SK-N-SH (cell line): ENCODE data around the gene CXCR3. TPM values are rescaled to one million over a fixed set of nuclear protein-coding genes. Genes with fewer than 3 reads are reported as not detected.

Experiments used
- CTCF ChIA-PET: fragments of 300-600, 350-600 bp; formaldehyde crosslinking; extraction: SDS; loops from one replicate; lab custom pipeline; 2021; lab: Yijun Ruan, JAX
- POLR2A ChIA-PET: fragments of 350-600 bp; sonication (Branson Sonifier 250); formaldehyde crosslinking; extraction: SDS; loops from one replicate; lab custom pipeline; 2020; ENCODE audit warnings: antibody characterized with exemption, inconsistent platforms; lab: Yijun Ruan, JAX
- DNase-seq: peaks from one replicate; pipeline ENCODE4 v3.0.0; 2012
- H2AFZ ChIP-seq: fragments of 200-600 bp; sonication (generic); 2 replicates; pipeline ENCODE4 v1.8.1; 2016; ENCODE audit warnings: antibody characterized with exemption, mild to moderate bottlenecking, low read depth
- H3F3A ChIP-seq: fragments of 200-600 bp; sonication (generic); replicated peaks from 2 replicates; pipeline ENCODE3; 2016; ENCODE audit warnings: antibody characterized with exemption, mild to moderate bottlenecking; ENCODE audit not compliant: insufficient read depth
- H3K27ac ChIP-seq, 2 experiments: fragments of 200-500 bp in 1 of 2; fragments of 200-600 bp in 1 of 2; sonication (Bioruptor generic) in 1 of 2; sonication (generic), shearing (Covaris generic) in 1 of 2; 2 replicates each; pipeline versions ENCODE4 v1.5.1 to v1.6.1; 2014 to 2016; ENCODE audit warnings: low read depth in 2 of 2, inconsistent platforms in 1 of 2, low read length in 1 of 2, mild to moderate bottlenecking in 1 of 2, mixed read lengths in 1 of 2
- H3K27me3 ChIP-seq: fragments of 200-600 bp; sonication (generic), shearing (Covaris generic); 2 replicates; pipeline ENCODE4 v1.6.1; 2016; ENCODE audit warnings: mixed run types; ENCODE audit not compliant: insufficient read depth
- H3K36me3 ChIP-seq, 2 experiments: fragments of 200-500 bp in 1 of 2; fragments of 200-600 bp in 1 of 2; sonication (Bioruptor generic) in 1 of 2; sonication (generic) in 1 of 2; replicated peaks in 1 of 2; 2 replicates each; pipeline versions ENCODE3 to v1.5.1; 2014 to 2016; ENCODE audit warnings: low read length in 1 of 2, mild to moderate bottlenecking in 1 of 2; ENCODE audit not compliant: insufficient read depth in 2 of 2, control insufficient read depth in 1 of 2
- H3K4me1 ChIP-seq, 2 experiments: fragments of 200-500 bp in 1 of 2; fragments of 200-600 bp in 1 of 2; sonication (Bioruptor generic) in 1 of 2; sonication (generic), shearing (Covaris generic) in 1 of 2; 2 replicates each; pipeline versions ENCODE4 v1.5.1 to v1.6.1; 2014 to 2016; ENCODE audit warnings: low read depth in 1 of 2, low read length in 1 of 2, mixed run types in 1 of 2; ENCODE audit not compliant: insufficient read depth in 2 of 2, control insufficient read depth in 1 of 2
- H3K4me2 ChIP-seq: fragments of 200-600 bp; sonication (generic), shearing (Covaris generic); 2 replicates; pipeline ENCODE4 v1.6.1; 2017; ENCODE audit warnings: mixed run types
- H3K4me3 ChIP-seq, 2 experiments: fragments of 200-500 bp in 1 of 2; fragments of 200-600 bp in 1 of 2; sonication (Bioruptor generic) in 1 of 2; sonication (generic), shearing (Covaris generic) in 1 of 2; 2 replicates each; pipeline versions ENCODE4 v1.5.1 to v1.8.1; 2014 to 2016; ENCODE audit warnings: low read depth in 2 of 2, inconsistent platforms in 1 of 2, low read length in 1 of 2, mild to moderate bottlenecking in 1 of 2, mixed read lengths in 1 of 2, moderate library complexity in 1 of 2
- H3K79me2 ChIP-seq: fragments of 200-600 bp; sonication (generic); 2 replicates; pipeline ENCODE4 v1.8.1; 2017; ENCODE audit warnings: mild to moderate bottlenecking; ENCODE audit not compliant: insufficient read depth
- H3K9ac ChIP-seq: fragments of 200-600 bp; sonication (generic); 2 replicates; pipeline ENCODE4 v1.6.1; 2017; ENCODE audit warnings: mixed run types
- H3K9me2 ChIP-seq: fragments of 200-600 bp; sonication (generic); 2 replicates; pipeline ENCODE4 v1.6.1; 2017; ENCODE audit warnings: mixed run types
- H3K9me3 ChIP-seq: fragments of 200-600 bp; sonication (generic); 2 replicates; pipeline ENCODE4 v1.6.1; 2017; ENCODE audit warnings: mixed run types, mild to moderate bottlenecking, moderate library complexity
- H4K20me1 ChIP-seq: fragments of 200-600 bp; sonication (generic); 2 replicates; pipeline ENCODE4 v1.6.1; 2017; ENCODE audit warnings: mild to moderate bottlenecking, mixed run types; ENCODE audit not compliant: insufficient read depth
- CTCF ChIP-seq: fragments of 200-600 bp; sonication (generic); IDR thresholded peaks from 2 replicates; pipeline ENCODE4 v1.6.1; 2017; ENCODE audit warnings: antibody characterized with exemption, mild to moderate bottlenecking, moderate library complexity
- EP300 ChIP-seq, 2 experiments: IDR thresholded peaks; 2 replicates each; pipeline versions ENCODE4 v1.4.0 to v1.6.1; 2012; ENCODE audit warnings: borderline replicate concordance in 1 of 2, low read depth in 1 of 2, low read length in 1 of 2
- EZH2phosphoT487 ChIP-seq: fragments of 200-600 bp; sonication (generic); IDR thresholded peaks from 2 replicates; pipeline ENCODE4 v1.6.1; 2017; ENCODE audit warnings: low read depth, mixed run types, mild to moderate bottlenecking, antibody characterized with exemption, moderate library complexity, borderline replicate concordance
- FOXJ3 ChIP-seq: sonication (generic); formaldehyde crosslinking; IDR thresholded peaks from 2 replicates; pipeline ENCODE4 v1.5.1; 2020; ENCODE audit warnings: mild to moderate bottlenecking, missing genetic modification reagents
- FOXM1 ChIP-seq: IDR thresholded peaks from 2 replicates; pipeline ENCODE4 v1.4.0; 2012; ENCODE audit warnings: low read depth, mild to moderate bottlenecking
- GABPA ChIP-seq: IDR thresholded peaks from 2 replicates; pipeline ENCODE4 v1.4.0; 2012; ENCODE audit warnings: low read depth, mild to moderate bottlenecking
- JUND ChIP-seq: IDR thresholded peaks from 2 replicates; pipeline ENCODE4 v1.4.0; 2012
- MEF2A ChIP-seq: IDR thresholded peaks from 2 replicates; pipeline ENCODE4 v1.4.0; 2012; ENCODE audit warnings: low read depth, borderline replicate concordance
- MXI1 ChIP-seq: IDR thresholded peaks from 2 replicates; pipeline ENCODE4 v1.6.1; 2012; ENCODE audit warnings: mild to moderate bottlenecking, low read depth, low read length, improper control_type of control experiment
- POLR2AphosphoS5 ChIP-seq: IDR thresholded peaks from 2 replicates; pipeline ENCODE4 v1.6.1; 2012; ENCODE audit warnings: low read depth, low read length
- RFX5 ChIP-seq: IDR thresholded peaks from 2 replicates; pipeline ENCODE4 v1.6.1; 2012; ENCODE audit warnings: mild to moderate bottlenecking, improper control_type of control experiment, low read length
- RXRA ChIP-seq: IDR thresholded peaks from 2 replicates; pipeline ENCODE4 v1.4.0; 2012; ENCODE audit warnings: low read depth, mild to moderate bottlenecking, borderline replicate concordance
- SIN3A ChIP-seq: IDR thresholded peaks from 2 replicates; pipeline ENCODE4 v1.6.1; 2012; ENCODE audit warnings: low read depth, mild to moderate bottlenecking, low read length, moderate library complexity, borderline replicate concordance
- SMC3 ChIP-seq: IDR thresholded peaks from 2 replicates; pipeline ENCODE4 v1.6.1; 2012; ENCODE audit warnings: low read depth, low read length, improper control_type of control experiment
- ZBTB33 ChIP-seq: IDR thresholded peaks from 2 replicates; pipeline ENCODE4 v1.4.0; 2012; ENCODE audit warnings: low read depth, borderline replicate concordance
- WGBS: methylation state at CpG from one replicate; pipeline ENCODE4 v1.1.6; 2017; ENCODE audit warnings: low lambda C conversion rate; 5-methylcytosine and 5-hydroxymethylcytosine counted together
- polyA plus RNA-seq, 3 experiments: library from polyadenylated mRNA; depleted of rRNA; stranded (reverse); fragments of >200 nt; gene quantifications; 2 replicates each; pipeline ENCODE4 v1.2.3, GENCODE V29; 2012

CXCR3 gene
- polyA plus RNA-seq, 1 of the 3 experiments (the other 2 are of a cell fraction): not detected

- TF ChIP-seq ZBTB33 (no peak), FOXJ3 (CRISPR knock-in tag) (no peak), EP300 (IDR thresholded peaks at IDR 0.05; ENCODE audit: borderline replicate concordance in 1 of 2, low read depth in 1 of 2, low read length in 1 of 2) (no peak), MEF2A (no peak), MXI1 (no peak), RFX5 (no peak), GABPA (no peak)
These were observed 41.6 kb upstream of the CXCR3 start (continued) for GRCh38 chrX:71659959-71660358.

- no peaks in the 10 kb centered on the region for H3F3A ChIP-seq
- no peak overlapping the region for H3K27ac ChIP-seq
- H4K20me1 ChIP-seq: no peaks in the 10 kb centered on the region
- H3K4me1 ChIP-seq: no peaks in the 10 kb centered on the region
- no peak overlapping the region for H2AFZ ChIP-seq
- H3K4me2 ChIP-seq: no peak overlapping the region
- no peaks in the 10 kb centered on the region for H3K36me3 ChIP-seq
- H3K9ac ChIP-seq: no peak overlapping the region
- DNase-seq: no peak
- H3K9me2 ChIP-seq: no peaks in the 10 kb centered on the region
- TF ChIP-seq FOXM1 (no peak), EZH2phosphoT487 (no peak), ZBTB33 (no peak), RXRA (no peak), POLR2AphosphoS5 (no peak), CTCF (no peak), SMC3 (no peak), JUND (no peak), RFX5 (no peak), SIN3A (no peak)
- no peaks in the 10 kb centered on the region for H3K79me2 ChIP-seq
- POLR2A ChIA-PET: no interaction called here
- H3K4me3 ChIP-seq: no peak overlapping the region
- CTCF ChIA-PET: no interaction called here
- no peaks in the 10 kb centered on the region for H3K9me3 ChIP-seq
- H3K27me3 ChIP-seq: peaks cover 45% of the 10 kb centered on the region; the same call in 1 of the 2 replicates
- 17% methylated on average over 3 of the region's 3 CpGs for WGBS
These were observed 41.0 kb upstream of the CXCR3 start for GRCh38 chrX:71659342-71659741.
